ENCODE measurements around the gene FTO. TPM values are rescaled to one million over a fixed set of nuclear protein-coding genes. Genes with fewer than 3 reads are reported as not detected.
A peak's percentile ranks its signal among the peaks of the same experiment; 100 is the strongest.

The FTO gene
- total RNA-seq, 4 donors from 2014 or later = 29.0 to 64.1 (median 48.1) TPM

GRCh38 chr16:53768167-53768566 is 64.2 kb downstream of the FTO start:
- 54 to 66% methylated on average over 4 of the region's 4 CpGs for WGBS, 2 donors
- TF ChIP-seq POLR2A (IDR thresholded peaks at IDR 0.05) (no peak), CTCF (IDR thresholded peaks at IDR 0.05) (no peak)
- Histone ChIP-seq H3K36me3 (no peaks in the 10 kb centered on the region), H3K27me3 (no peaks in the 10 kb centered on the region), H3K27ac (peak overlapping the region in 3 of 4 donors; percentile 29 to 53 (median 42)), H3K4me3 (no peak overlapping the region), H3K4me1 (peaks cover 8 to 61% (median 22%) of the 10 kb centered on the region in 3 donors), H3K9me3 (no peaks in the 10 kb centered on the region)
- intact Hi-C loops (cut with DNase I) = no loop called here
- DNase-seq = no peak

GRCh38 chr16:53768593-53768992 is 64.6 kb downstream of the FTO start:
- WGBS, 2 donors = 17 to 27% methylated on average over 1 of the region's 1 CpG
- no peak for DNase-seq
- Histone ChIP-seq H3K36me3 (no peaks in the 10 kb centered on the region), H3K27ac (peak overlapping the region in 3 of 4 donors; percentile 29 to 53 (median 42)), H3K9me3 (no peaks in the 10 kb centered on the region), H3K4me3 (no peak overlapping the region), H3K4me1 (peaks cover 11 to 65% (median 26%) of the 10 kb centered on the region in 3 donors), H3K27me3 (no peaks in the 10 kb centered on the region)
- no peak for TF ChIP-seq POLR2A (IDR thresholded peaks at IDR 0.05)
- TF ChIP-seq CTCF (IDR thresholded peaks at IDR 0.05) = no peak
- intact Hi-C loops (cut with DNase I) = no loop called here

GRCh38 chr16:53769185-53769584 is 65.2 kb downstream of the FTO start:
- 80 to 86% methylated on average over 4 of the region's 4 CpGs for WGBS, 2 donors
- intact Hi-C loops (cut with DNase I) = no loop called here
- H3K27me3 ChIP-seq = no peaks in the 10 kb centered on the region
- H3K27ac ChIP-seq = peak overlapping the region in 3 of 4 donors; percentile 0 to 53 (median 29)
- H3K4me3 ChIP-seq = no peak overlapping the region
- TF ChIP-seq CTCF (IDR thresholded peaks at IDR 0.05) (no peak), POLR2A (IDR thresholded peaks at IDR 0.05) (no peak)
- DNase-seq = no peak
- no peaks in the 10 kb centered on the region for H3K9me3 ChIP-seq
- no peaks in the 10 kb centered on the region for H3K36me3 ChIP-seq
- peaks cover 11 to 71% (median 27%) of the 10 kb centered on the region in 3 donors for H3K4me1 ChIP-seq

GRCh38 chr16:53769787-53770186 is 65.8 kb downstream of the FTO start:
- H3K4me3 ChIP-seq = no peak overlapping the region
- intact Hi-C loops (cut with DNase I) = loop anchor here (10.0 kb wide), 1 partner anchor 125 kb away; no protein-coding TSS in a partner anchor
- DNase-seq = no peak
- H3K9me3 ChIP-seq = no peaks in the 10 kb centered on the region
- TF ChIP-seq POLR2A (IDR thresholded peaks at IDR 0.05) = no peak
- TF ChIP-seq CTCF (IDR thresholded peaks at IDR 0.05) = no peak
- H3K27ac ChIP-seq = no peak overlapping the region
- H3K36me3 ChIP-seq = no peaks in the 10 kb centered on the region
- peaks cover 11 to 77% (median 27%) of the 10 kb centered on the region in 3 donors for H3K4me1 ChIP-seq
- no peaks in the 10 kb centered on the region for H3K27me3 ChIP-seq

GRCh38 chr16:53770641-53771040 is 66.7 kb downstream of the FTO start:
- Histone ChIP-seq H3K4me1 (peaks cover 11 to 86% (median 33%) of the 10 kb centered on the region in 3 donors), H3K36me3 (no peaks in the 10 kb centered on the region), H3K4me3 (no peak overlapping the region), H3K27ac (no peak overlapping the region), H3K9me3 (no peaks in the 10 kb centered on the region), H3K27me3 (no peaks in the 10 kb centered on the region)
- TF ChIP-seq CTCF (IDR thresholded peaks at IDR 0.05) (no peak), POLR2A (IDR thresholded peaks at IDR 0.05) (no peak)
- intact Hi-C loops (cut with DNase I) = loop anchor here (10.0 kb wide), 1 partner anchor 124 kb away; no protein-coding TSS in a partner anchor
- 34 to 38% methylated on average over 4 of the region's 4 CpGs for WGBS, 2 donors
- DNase-seq = no peak

Measured in esophagus squamous epithelium (tissue), 5 donors.